G401.6 (cell line): ENCODE data around the gene GOLGA8R.
"Not testable (repeated sequence)": the region's sequence is repeated elsewhere in the genome, so short reads cannot be mapped to it uniquely, and the experiment has no call there.

Experiments
- FAIRE-seq: peaks from 2 replicates; lab custom pipeline; 2012; peaks lifted over from hg19 to GRCh38; lab: Jason Lieb, UNC

The GOLGA8R gene, protein sequence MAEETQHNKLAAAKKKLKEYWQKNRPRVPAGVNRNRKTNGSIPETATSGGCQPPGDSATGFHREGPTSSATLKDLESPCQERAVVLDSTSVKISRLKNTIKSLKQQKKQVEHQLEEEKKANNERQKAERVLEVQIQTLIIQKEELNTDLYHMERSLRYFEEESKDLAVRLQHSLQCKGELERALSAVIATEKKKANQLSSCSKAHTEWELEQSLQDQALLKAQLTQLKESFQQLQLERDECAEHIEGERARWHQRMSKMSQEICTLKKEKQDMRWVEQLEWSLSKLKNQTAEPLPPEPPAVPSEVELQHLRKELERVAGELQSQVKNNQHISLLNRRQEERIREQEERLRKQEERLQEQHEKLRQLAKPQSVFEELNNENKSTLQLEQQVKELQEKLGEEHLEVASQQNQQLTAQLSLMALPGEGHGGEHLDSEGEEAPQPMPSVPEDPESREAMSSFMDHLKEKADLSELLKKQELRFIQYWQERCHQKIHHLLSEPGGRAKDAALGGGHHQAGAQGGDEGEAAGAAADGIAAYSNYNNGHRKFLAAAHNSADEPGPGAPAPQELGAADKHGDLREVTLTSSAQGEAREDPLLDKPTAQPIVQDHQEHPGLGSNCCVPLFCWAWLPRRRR

GRCh38 chr15:30414160-30414559 lies at the start of gene GOLGA8R:
Gene GOLGA8R, minus strand, starts transcription at chr15:30414260. Its CDS starts 98 bp downstream, at chr15:30414162.
- FAIRE-seq: not testable (repeated sequence)

DNA sequence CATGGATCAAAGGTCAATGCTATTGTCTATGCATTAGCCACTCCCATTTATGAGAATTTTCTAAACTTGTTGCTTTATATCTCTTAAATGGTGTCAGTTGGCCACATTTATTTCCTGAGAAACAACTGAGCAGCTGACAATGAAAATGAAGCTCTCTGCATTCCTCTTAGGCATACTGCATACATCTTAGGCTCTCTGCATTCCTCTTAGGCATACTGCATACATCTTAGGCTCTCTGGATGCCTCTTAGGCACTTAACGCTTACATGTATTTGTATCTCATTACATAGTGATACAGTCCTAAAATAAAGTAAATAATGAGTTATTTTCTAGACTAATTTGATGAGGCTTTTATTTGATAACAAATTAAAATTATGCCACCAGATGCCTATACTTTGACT lies 49.8 kb upstream of the GOLGA8R start:
- FAIRE-seq: not testable (repeated sequence)

GRCh38 chr15:30462176-30462575 lies 48.1 kb upstream of the GOLGA8R start:
- FAIRE-seq: not testable (repeated sequence)

DNA sequence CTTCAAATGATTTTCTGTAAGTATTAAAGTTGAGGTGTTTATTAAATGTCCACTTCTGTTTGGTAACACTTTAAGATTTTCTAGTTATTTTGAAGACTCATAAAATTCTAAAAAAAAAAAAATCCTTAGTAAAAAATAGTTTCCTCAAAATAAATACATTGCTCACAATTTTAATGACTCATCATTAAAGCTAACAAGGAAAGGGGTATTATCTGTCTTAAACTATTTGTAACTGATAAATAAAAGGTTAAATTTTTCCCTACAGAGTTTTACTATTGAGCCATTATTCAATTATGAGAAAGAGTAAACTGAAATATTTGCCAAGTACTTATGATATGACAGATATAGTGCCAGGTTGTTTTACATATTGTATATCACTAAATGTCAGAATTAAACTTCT lies 38.6 kb upstream of the GOLGA8R start:
- FAIRE-seq: not testable (repeated sequence)

- FAIRE-seq: not testable (repeated sequence)
Observed at GRCh38 chr15:30438348-30438747, 24.3 kb upstream of the GOLGA8R start.

GRCh38 chr15:30435878-30436277 lies 21.8 kb upstream of the GOLGA8R start:
- not testable (repeated sequence) for FAIRE-seq

GRCh38 chr15:30420723-30421122 lies 6.7 kb upstream of the GOLGA8R start:
- not testable (repeated sequence) for FAIRE-seq

- not testable (repeated sequence) for FAIRE-seq
Observed at GRCh38 chr15:30407636-30408035, 6.4 kb downstream of the GOLGA8R start.

GRCh38 chr15:30398988-30399387 lies 15.1 kb downstream of the GOLGA8R start:
- FAIRE-seq: not testable (repeated sequence)

GRCh38 chr15:30393664-30393991 lies 20.4 kb downstream of the GOLGA8R start:
- not testable (repeated sequence) for FAIRE-seq

- not testable (repeated sequence) for FAIRE-seq
Observed at GRCh38 chr15:30392766-30393663, 21.0 kb downstream of the GOLGA8R start, which contains the start of gene CHRFAM7A. Gene CHRFAM7A, minus strand, starts transcription at chr15:30393540. Its CDS starts 10,189 bp downstream, at chr15:30383351.

- not testable (repeated sequence) for FAIRE-seq
Observed at GRCh38 chr15:30386318-30386887, 27.7 kb downstream of the GOLGA8R start.

- not testable (repeated sequence) for FAIRE-seq
Observed at GRCh38 chr15:30377082-30377413, 37.0 kb downstream of the GOLGA8R start.

DNA sequence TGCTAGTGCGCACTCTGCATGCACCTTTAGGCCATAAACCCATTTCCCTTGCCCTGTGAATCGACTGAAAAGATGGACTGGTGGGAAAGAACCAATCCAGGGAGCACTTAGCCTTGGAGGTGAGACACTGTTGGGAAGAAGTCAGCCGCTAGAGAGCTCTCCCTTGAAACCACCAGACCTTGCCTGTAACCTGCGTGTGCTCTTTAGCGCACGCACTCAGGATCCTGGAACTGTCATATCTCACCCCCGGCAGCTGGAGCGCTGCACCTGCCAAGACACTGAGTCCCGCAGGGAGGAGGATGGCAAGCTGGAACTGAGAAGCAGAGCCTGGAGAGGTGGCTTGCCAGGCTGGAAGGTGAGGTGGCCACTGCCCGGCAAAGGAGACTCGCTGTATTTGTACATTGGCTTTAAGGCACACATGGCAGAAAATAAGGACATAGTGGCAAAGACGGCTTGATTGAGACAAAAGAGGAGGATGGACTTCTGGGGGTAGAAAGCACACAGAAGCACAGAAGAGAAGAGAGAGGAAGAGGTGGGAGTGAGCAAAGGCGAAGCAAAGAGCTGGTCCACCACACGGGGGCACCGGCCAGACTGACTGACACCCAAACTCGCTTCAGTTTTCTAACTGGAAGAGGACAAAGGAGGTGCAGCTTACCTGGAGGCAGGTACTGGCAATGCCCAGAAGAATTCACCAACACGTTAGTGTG lies 37.5 kb downstream of the GOLGA8R start:
- not testable (repeated sequence) for FAIRE-seq

GRCh38 chr15:30375872-30376271 lies 38.2 kb downstream of the GOLGA8R start:
- FAIRE-seq: not testable (repeated sequence)

DNA sequence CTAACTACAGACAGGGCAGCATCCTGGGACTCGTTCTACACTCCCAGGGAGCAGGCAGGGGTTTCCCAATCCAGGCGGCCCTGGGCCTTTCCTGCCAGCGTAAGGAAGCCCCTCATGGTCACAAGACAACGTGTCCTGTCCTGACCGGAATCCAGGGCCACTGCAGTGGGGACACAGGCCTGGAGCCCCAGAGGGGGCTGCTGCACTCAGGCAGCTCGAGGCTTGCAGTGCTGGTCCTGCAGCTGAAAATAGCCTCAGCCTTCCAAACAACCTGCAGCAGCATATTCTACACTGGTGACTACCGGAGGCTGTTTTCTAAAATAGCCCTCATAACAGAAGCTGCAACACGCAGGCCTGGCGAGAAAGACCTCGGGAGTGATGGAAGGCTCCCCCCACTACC lies 39.2 kb downstream of the GOLGA8R start:
- FAIRE-seq: not testable (repeated sequence)

DNA sequence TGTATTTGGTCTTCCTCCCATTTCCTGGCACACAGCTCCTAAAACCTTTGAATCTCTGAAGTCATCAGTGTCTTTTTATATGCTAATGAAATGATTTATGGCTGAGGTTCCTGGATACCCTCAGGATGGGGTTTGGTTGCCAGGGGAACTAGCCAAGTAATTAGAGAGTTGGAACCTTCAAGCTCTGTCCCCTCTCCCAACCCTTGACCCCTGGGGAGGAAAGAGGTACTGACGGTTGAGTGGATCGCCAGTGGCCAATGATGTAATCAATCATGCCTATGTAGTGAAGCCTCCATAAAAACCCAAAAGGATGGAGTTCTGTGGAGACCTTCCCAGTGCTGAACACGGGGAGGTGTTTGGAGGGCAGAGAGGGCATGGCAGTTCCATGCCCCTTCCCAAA lies 45.8 kb downstream of the GOLGA8R start:
- not testable (repeated sequence) for FAIRE-seq

- not testable (repeated sequence) for FAIRE-seq
Observed at GRCh38 chr15:30367246-30367645, 46.8 kb downstream of the GOLGA8R start.

DNA sequence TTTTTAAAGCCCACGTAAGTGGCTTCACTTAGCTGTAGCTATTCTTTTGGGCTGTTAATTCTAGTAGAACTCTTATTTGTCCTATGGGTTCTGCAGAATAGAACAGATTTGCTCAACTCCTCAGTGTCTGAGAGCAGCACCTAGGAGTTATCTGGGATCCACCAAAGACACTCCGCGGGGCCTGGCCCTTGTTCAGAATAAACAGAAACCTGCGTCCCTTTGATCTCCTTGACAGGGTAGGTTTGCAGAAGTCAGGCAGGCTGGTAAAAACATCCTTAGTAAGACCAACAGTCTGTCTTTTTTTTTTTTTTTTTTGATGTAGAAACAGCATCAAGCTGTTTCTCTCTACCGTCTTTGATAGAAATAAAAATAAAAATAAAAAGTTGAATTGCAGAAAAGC lies 52.7 kb downstream of the GOLGA8R start:
- not testable (repeated sequence) for FAIRE-seq

GRCh38 chr15:30360990-30361389 lies 53.1 kb downstream of the GOLGA8R start:
- not testable (repeated sequence) for FAIRE-seq

- not testable (repeated sequence) for FAIRE-seq
Observed at GRCh38 chr15:30355043-30355442, 59.0 kb downstream of the GOLGA8R start.
